T-helper 17 cell (primary cell): ENCODE data around the gene PSD2. TPM values are rescaled to one million over a fixed set of nuclear protein-coding genes. Genes with fewer than 3 reads are reported as not detected.

Experiments used
- ATAC-seq: fragments of 150-1000 bp; cut with Tn5 transposase; 2 replicates; pipeline ENCODE4 v1.10.0; 2021; ENCODE audit warnings: mild to moderate bottlenecking, moderate library complexity
- DNase-seq, 3 donors: peaks; one replicate each; pipeline versions ENCODE4 v3.0.0 to v3.0.0-alpha.2; 2020 to 2021
- H3K9me3 ChIP-seq: one replicate; pipeline ENCODE4 v1.7.0; 2013; ENCODE audit warnings: low read length, mild to moderate bottlenecking; ENCODE audit not compliant: control insufficient read depth, poor library complexity, severe bottlenecking
- H3K27ac Mint-ChIP-seq: one replicate; pipeline ENCODE4 v1.8.0; 2022; ENCODE audit warnings: mild to moderate bottlenecking, moderate library complexity, mixed read lengths
- H3K27me3 Mint-ChIP-seq: one replicate; pipeline ENCODE4 v1.8.0; 2022; ENCODE audit warnings: mixed read lengths
- H3K36me3 Mint-ChIP-seq: one replicate; pipeline ENCODE4 v1.8.0; 2022; ENCODE audit warnings: low read depth, mixed read lengths
- H3K4me1 Mint-ChIP-seq: one replicate; pipeline ENCODE4 v1.8.0; 2022; ENCODE audit warnings: mild to moderate bottlenecking, mixed read lengths
- H3K4me3 Mint-ChIP-seq: one replicate; pipeline ENCODE4 v1.8.0; 2022; ENCODE audit warnings: mild to moderate bottlenecking, moderate library complexity, mixed read lengths
- total RNA-seq, 4 donors: library from RNA in 2 of 4; stranded (reverse) in 2 of 4; gene quantifications; one replicate each; pipeline ENCODE4 v1.2.3 and lab custom pipeline; 2022 to 2026

PSD2 gene
- total RNA-seq, 2 donors from 2014 or later: 0.07 TPM; not detected in 1

DNA sequence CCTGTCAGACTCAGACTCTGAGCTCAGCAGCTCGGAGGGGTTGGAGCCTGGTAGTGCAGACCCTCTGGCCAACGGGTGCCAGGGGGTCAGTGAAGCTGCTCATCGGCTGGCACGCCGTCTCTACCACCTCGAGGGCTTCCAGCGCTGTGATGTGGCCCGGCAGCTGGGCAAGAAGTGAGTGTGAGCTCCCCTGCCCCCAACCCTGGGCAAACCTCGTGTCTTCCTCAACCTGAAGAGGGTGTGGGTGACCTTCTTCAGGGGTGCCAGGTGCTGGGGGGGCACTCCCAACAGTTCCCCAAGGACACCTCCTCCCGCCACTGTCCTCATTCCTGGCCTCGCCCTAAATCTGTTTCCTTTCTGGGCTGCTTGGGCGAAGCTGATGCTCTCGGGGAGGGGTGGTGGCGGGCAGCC, 18.6 kb downstream of the PSD2 start:
- H3K4me3 Mint-ChIP-seq: no peak overlapping the region
- ATAC-seq (no peak), DNase-seq (no peak)
- peaks cover 2% of the 10 kb centered on the region for H3K4me1 Mint-ChIP-seq
- H3K27me3 Mint-ChIP-seq: peaks cover 43% of the 10 kb centered on the region
- H3K27ac Mint-ChIP-seq: no peak overlapping the region
- no peaks in the 10 kb centered on the region for H3K9me3 ChIP-seq
- H3K36me3 Mint-ChIP-seq: peaks cover 3% of the 10 kb centered on the region

DNA sequence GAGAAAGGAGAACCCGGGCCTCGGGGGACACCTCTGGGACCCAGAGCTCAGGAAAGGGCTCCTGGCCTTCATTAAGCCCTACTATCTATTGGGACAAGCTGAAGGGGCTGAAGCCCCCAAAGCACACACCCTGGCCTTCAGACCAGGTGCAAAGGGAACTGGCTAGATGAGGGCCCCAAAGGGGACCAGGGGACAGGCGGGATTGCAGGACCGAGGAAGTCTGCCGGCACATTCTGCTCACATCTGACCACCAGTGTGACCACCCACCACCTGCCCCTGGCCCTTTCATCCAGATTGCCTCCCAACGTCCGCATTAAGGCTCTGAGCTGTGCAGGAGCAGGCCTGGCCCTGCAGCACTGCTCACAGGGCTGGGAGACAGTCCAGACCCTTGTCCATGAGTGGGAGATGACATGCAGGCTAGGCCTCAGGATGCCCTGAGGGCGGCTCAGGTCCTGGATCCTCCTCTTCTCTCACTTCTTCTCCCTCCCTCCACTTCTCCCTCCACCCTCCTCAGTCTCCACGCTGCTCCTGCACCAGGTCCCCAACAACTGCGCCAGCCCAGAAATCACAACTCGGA, 19.2 kb downstream of the PSD2 start:
- peaks cover 2% of the 10 kb centered on the region for H3K4me1 Mint-ChIP-seq
- H3K27me3 Mint-ChIP-seq: peaks cover 37% of the 10 kb centered on the region
- no peak for ATAC-seq
- no peaks in the 10 kb centered on the region for H3K9me3 ChIP-seq
- no peak overlapping the region for H3K27ac Mint-ChIP-seq
- H3K4me3 Mint-ChIP-seq: no peak overlapping the region
- no peak for DNase-seq
- H3K36me3 Mint-ChIP-seq: peaks cover 3% of the 10 kb centered on the region

DNA sequence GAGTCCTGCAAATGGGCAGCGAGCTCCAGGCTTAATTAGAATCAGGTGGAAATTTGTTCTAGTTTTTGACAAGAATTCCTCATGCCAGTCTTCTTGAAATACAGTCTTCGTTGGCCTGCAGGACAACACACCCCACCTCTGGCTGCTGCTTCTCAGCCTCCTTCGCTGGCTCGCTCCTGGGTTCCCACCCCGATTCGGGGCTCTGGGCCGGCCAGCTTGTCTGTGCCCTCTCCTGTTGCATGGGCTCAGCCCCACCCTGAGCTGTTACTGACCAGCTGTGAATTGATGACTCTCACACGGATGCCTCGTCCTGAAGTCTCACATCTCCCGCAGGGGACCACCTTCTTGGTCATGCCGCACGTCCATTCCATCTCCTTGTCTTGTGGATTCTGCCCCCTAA, 21.0 kb downstream of the PSD2 start:
- ATAC-seq (no peak), DNase-seq (no peak)
- no peak overlapping the region for H3K4me3 Mint-ChIP-seq
- peaks cover 24% of the 10 kb centered on the region for H3K27me3 Mint-ChIP-seq
- no peak overlapping the region for H3K27ac Mint-ChIP-seq
- peaks cover 2% of the 10 kb centered on the region for H3K4me1 Mint-ChIP-seq
- H3K9me3 ChIP-seq: no peaks in the 10 kb centered on the region
- peaks cover 3% of the 10 kb centered on the region for H3K36me3 Mint-ChIP-seq

DNA sequence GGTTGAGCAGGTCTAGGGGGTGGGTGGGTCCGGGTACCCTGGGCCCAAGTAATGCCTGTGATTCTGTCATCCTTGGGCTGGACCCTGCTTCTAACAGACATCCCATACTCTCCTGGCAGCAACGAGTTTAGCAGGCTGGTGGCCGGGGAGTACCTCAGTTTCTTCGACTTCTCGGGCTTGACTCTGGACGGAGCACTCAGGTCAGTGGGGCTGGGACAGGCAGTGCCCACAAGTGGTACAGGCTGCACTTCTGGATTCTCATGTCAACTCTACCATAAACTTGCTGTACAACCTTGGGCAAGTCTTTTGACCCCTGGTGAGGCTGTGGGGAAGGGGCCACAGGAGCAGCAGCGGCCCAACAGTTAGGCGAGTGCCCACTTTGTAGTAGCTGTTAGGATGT, 21.8 kb downstream of the PSD2 start:
- no peaks in the 10 kb centered on the region for H3K36me3 Mint-ChIP-seq
- H3K9me3 ChIP-seq: no peaks in the 10 kb centered on the region
- H3K4me3 Mint-ChIP-seq: no peak overlapping the region
- DNase-seq: no peak
- peaks cover 16% of the 10 kb centered on the region for H3K27me3 Mint-ChIP-seq
- no peak overlapping the region for H3K27ac Mint-ChIP-seq
- no peaks in the 10 kb centered on the region for H3K4me1 Mint-ChIP-seq
- ATAC-seq: no peak

DNA sequence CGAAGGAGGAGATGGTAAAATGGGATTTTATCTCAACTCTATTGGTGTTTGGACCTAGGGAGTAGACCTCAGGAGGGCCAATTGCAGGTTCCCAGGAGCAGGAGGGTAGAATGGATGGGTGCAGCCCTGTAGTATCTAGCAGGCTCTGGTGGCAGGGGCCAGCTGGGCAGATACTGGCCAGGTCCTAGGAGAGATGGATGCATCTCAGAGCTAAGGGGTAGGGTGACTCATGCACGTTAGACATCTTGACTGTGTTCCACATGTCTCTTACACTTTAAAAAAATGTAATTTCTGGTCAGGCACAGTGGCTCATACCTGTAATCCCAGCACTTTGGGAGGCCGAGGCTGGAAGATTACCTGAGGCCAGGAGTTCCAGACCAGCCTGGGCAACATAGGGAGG, 22.4 kb downstream of the PSD2 start:
- no peaks in the 10 kb centered on the region for H3K36me3 Mint-ChIP-seq
- no peak overlapping the region for H3K27ac Mint-ChIP-seq
- H3K4me3 Mint-ChIP-seq: no peak overlapping the region
- H3K27me3 Mint-ChIP-seq: peaks cover 10% of the 10 kb centered on the region
- H3K9me3 ChIP-seq: no peaks in the 10 kb centered on the region
- ATAC-seq: no peak
- H3K4me1 Mint-ChIP-seq: no peaks in the 10 kb centered on the region
- DNase-seq: no peak

DNA sequence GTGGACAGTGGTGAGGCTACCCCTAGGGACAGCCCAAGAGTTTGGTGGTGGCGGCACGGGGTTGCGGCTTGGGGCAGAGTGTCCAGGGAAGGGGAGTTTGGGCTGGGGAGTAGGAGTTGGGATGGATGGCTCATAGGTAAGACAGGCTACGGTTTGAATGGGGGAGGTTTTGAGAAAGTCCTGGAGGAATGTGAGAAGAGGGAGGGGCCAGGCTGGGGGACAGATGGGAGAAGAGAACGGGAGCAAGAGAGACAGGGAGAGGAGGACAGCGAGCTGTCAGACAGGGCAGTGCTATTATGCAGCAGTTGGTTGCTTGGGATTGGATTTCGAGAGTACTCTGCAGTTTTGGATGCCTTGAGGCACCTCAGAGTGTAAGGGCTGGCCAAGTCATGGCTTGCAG, 24.5 kb downstream of the PSD2 start:
- H3K9me3 ChIP-seq: no peaks in the 10 kb centered on the region
- H3K27me3 Mint-ChIP-seq: peaks cover 8% of the 10 kb centered on the region
- H3K27ac Mint-ChIP-seq: no peak overlapping the region
- no peaks in the 10 kb centered on the region for H3K4me1 Mint-ChIP-seq
- H3K4me3 Mint-ChIP-seq: no peak overlapping the region
- ATAC-seq (no peak), DNase-seq (no peak)
- no peaks in the 10 kb centered on the region for H3K36me3 Mint-ChIP-seq

DNA sequence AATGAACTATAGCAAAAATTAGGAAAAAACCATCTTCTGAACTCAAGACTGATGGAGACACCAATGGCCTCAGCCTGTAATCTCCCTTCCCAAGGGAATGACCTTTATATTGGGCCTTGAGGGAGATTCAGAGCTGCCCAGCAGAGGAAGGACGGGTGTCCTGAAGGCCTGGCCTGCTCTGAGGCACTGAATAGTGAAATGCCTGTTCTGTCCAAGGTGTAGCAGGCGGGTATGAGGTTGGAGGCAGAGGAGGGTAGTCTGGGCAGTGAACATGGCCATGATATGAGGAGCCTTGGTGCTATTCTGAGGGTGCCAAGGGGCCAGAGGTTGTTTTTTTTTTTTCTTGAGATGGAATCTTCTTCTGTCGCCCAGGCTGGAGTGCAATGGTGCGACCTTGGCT, 25.0 kb downstream of the PSD2 start:
- H3K4me3 Mint-ChIP-seq: no peak overlapping the region
- H3K4me1 Mint-ChIP-seq: no peaks in the 10 kb centered on the region
- ATAC-seq (no peak), DNase-seq (no peak)
- peaks cover 5% of the 10 kb centered on the region for H3K27me3 Mint-ChIP-seq
- H3K9me3 ChIP-seq: no peaks in the 10 kb centered on the region
- no peak overlapping the region for H3K27ac Mint-ChIP-seq
- no peaks in the 10 kb centered on the region for H3K36me3 Mint-ChIP-seq

DNA sequence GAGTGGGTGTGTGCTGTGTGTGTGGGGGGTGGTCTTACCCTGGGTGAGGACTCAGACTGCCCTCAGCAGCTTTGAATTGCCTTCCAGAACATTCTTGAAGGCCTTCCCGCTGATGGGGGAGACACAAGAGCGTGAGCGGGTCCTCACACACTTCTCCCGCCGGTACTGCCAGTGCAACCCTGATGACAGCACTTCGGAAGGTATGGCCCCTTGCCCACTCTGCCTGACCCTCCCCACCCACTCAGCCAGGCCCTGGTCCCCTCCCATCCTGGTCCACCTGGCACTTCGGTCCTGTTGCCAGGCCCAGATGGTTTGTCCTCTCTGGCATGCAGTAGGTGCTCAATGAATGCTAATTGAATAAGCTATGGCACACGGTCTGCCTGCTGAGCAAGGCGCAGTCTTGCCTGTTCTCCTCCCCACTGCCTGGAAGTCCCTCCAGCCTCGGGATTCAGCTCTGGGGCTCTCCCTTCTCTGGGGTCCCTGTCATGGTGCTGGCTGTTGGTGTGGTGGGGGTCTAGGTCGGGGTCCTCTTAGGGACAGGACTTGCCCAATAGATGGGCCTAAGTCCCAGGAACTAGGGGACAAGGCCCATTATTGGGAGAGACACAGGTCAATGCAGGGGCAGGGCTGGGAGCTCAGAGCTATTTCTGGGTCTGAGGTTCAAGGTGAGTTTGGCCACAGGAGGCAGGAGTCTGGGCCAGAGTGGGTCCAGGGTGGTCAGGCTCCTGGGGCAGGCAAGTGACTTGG, 26.4 kb downstream of the PSD2 start:
- Mint-ChIP-seq H3K4me3 (no peak overlapping the region), H3K4me1 (no peaks in the 10 kb centered on the region)
- ATAC-seq: no peak

DNA sequence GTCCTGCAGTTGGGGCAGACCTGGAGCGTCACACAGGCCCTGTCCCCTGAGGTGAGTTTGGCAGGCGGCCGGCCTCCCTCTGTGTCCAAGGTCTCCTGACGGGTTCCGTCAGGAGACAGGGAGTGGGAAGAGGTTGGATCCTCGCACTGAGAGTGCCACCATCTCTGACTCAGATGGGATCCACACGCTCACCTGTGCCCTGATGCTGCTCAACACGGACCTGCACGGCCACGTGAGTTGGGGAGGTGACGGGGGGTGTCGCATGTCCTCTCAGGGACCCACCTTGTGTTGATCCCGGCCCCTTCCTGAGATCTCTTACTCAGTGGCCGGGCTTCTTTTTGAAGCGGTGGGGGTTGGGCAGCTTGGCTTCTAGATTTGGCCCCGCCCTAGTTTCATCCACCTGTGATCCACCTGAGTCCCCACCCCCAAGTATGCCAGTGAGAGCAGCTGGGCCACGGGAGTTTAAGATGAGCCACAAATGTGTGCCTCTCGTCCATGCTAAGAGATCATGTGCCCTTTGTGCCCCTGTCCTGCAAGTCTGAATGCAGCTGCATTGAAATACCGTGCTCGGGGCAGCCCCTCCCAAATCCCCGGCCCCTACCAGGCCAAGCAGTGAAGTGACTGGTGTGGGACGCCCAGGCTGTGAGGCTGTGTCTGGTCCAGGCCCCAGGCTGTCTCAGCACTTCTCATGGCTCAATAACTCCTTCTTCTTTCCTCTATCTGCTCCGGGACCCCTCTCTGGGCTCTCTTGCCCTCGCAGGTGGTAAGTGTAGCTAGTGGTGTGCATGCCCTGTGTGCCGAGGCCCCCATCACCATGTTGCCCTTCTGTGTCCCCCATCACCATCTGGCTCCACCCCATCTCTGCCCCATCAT, 27.2 kb downstream of the PSD2 start:
- no peak overlapping the region for H3K27ac Mint-ChIP-seq
- DNase-seq: no peak
- no peaks in the 10 kb centered on the region for H3K4me1 Mint-ChIP-seq
- no peak overlapping the region for H3K4me3 Mint-ChIP-seq
- H3K9me3 ChIP-seq: no peaks in the 10 kb centered on the region
- no peaks in the 10 kb centered on the region for H3K36me3 Mint-ChIP-seq
- ATAC-seq: no peak
- H3K27me3 Mint-ChIP-seq: no peaks in the 10 kb centered on the region

More for the DNA sequence above, 26.4 kb downstream of the PSD2 start:
- no peaks in the 10 kb centered on the region for H3K9me3 ChIP-seq
- peaks cover 3% of the 10 kb centered on the region for H3K27me3 Mint-ChIP-seq
- H3K36me3 Mint-ChIP-seq: no peaks in the 10 kb centered on the region
- DNase-seq: no peak
- no peak overlapping the region for H3K27ac Mint-ChIP-seq

DNA sequence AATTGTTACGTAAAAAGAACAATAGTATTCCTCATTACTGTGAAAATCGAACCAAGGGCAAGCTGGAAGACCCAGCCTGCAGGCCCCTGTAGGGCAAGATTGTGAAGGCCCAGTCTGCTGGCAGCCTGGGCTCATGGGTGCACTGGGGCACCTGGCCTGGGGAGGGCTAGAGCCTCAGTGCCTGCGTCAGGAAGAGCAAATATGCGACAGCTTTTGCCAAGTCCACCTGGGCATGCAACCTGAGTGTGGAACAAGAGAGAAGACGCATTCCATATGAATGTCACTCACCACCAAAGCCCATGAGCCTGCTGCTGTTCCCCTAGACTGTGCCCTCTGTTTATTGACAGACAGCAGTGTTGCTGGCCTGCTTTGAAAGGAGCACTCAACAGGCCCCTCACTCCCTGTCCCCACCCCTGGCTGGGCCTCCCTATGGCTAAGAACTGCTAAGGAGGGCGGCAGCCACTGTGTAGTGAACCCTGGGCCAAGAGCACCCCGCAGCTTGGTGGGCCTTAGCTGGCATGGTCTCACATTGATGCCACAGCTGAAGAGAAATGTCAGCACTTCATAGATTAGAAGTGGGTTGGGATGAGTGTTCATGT, 28.2 kb downstream of the PSD2 start:
- Mint-ChIP-seq H3K4me1 (no peaks in the 10 kb centered on the region), H3K4me3 (no peak overlapping the region)
- no peak for ATAC-seq

DNA sequence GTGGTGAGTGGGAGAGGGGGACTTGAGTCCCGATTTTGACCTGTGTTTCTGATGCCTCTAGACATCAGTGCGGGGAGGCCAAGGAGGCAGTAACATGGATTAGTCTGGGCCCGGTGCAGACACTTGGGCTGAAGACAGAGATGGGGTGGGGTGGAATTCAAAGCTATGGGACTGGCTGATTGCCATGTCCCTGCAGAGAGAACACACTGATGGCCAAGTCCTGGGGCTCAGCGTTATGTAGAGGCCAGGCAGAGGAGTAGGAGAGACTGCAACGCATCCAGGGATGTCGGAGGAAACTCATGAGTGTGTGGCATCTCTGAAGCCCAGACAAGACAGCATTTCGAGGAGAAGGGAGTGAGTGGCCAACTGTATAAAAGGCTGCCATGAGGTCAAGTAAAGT, 30.1 kb downstream of the PSD2 start:
- no peak overlapping the region for H3K27ac Mint-ChIP-seq

More for the DNA sequence above, 28.2 kb downstream of the PSD2 start:
- no peak for DNase-seq
- H3K36me3 Mint-ChIP-seq: no peaks in the 10 kb centered on the region
- no peaks in the 10 kb centered on the region for H3K27me3 Mint-ChIP-seq
- H3K27ac Mint-ChIP-seq: no peak overlapping the region
- H3K9me3 ChIP-seq: no peaks in the 10 kb centered on the region

DNA sequence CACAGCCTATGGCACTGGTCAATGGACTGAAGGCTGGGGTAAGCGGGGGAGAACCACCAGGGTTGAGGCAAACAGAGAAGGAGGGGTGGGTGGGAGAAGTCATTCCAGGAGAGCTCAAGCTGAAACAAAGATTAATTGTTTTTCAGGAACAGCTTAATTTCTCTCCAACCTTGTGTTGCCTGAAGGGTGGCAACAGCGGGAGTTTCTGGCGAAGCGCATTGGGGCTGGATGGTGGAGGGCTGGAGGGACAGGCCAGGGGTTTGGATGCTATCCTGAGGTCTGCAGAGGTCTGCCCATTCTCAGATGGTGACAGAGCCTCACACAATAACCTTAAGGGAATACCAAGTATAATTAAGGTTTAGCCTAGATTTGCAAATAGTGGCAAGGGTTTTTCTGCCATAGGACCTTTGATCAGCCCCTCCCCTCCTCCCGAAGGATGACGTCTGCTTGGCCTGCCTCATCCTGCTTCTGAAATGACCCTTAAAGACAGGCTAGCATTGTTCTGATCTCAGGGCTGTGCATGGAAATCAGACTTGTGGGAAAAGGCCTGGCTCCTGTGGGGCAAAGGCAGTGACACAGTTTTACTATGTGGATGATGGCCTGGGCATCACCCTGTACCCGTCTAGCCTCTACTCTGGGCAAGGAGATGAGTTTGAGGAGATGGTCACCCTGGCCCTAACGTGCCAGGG, 32.7 kb downstream of the PSD2 start:
- Mint-ChIP-seq H3K27me3 (peaks cover 12% of the 10 kb centered on the region), H3K4me1 (no peaks in the 10 kb centered on the region), H3K4me3 (no peak overlapping the region), H3K36me3 (no peaks in the 10 kb centered on the region), H3K27ac (no peak overlapping the region)
- no peaks in the 10 kb centered on the region for H3K9me3 ChIP-seq
- ATAC-seq (no peak), DNase-seq (no peak)

More for the DNA sequence above, 30.1 kb downstream of the PSD2 start:
- H3K36me3 Mint-ChIP-seq: no peaks in the 10 kb centered on the region
- H3K9me3 ChIP-seq: no peaks in the 10 kb centered on the region
- no peak overlapping the region for H3K4me3 Mint-ChIP-seq
- DNase-seq (no peak), ATAC-seq (no peak)
- no peaks in the 10 kb centered on the region for H3K4me1 Mint-ChIP-seq
- H3K27me3 Mint-ChIP-seq: no peaks in the 10 kb centered on the region

DNA sequence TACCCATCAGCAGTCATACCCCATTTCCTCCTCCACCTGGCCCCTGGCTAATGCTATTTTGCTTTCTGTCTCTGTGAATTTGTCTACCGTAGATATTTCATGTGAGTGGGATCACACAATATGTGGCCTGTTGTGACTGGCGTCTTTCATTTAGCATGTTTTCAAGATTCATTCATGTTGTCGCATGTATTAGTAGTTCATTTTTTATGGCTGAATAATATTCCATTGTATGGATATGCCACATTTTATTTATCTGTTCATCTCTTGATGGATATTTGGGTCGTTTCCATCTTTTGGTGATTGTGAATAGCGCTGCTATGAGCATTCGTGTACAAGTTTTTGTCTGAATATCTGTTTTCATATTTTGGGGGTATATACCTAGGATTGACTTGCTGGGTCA, 33.9 kb downstream of the PSD2 start:
- no peak overlapping the region for H3K4me3 Mint-ChIP-seq
- H3K27ac Mint-ChIP-seq: no peak overlapping the region
- no peaks in the 10 kb centered on the region for H3K4me1 Mint-ChIP-seq
- H3K9me3 ChIP-seq: no peaks in the 10 kb centered on the region
- H3K36me3 Mint-ChIP-seq: no peaks in the 10 kb centered on the region
- no peak for ATAC-seq
- no peak for DNase-seq
- peaks cover 13% of the 10 kb centered on the region for H3K27me3 Mint-ChIP-seq
